Activated CD4-positive, alpha-beta T cell treated with anti-CD3 and anti-CD28 coated beads, Interleukin-2, amount 10 ng/mL, durations not matched to agents 7 days and 5 days (primary cell): Measurements from ENCODE around the gene CDC14A. TPM values are rescaled to one million over a fixed set of nuclear protein-coding genes. Genes with fewer than 3 reads are reported as not detected.
A peak's percentile ranks its signal among the peaks of the same experiment; 100 is the strongest.
"Not testable (repeated sequence)": the region's sequence is repeated elsewhere in the genome, so short reads cannot be mapped to it uniquely, and the experiment has no call there.

ENCODE experiments used
- CTCF ChIA-PET: fragments of 350-600 bp; sonication (Branson Sonifier 250); formaldehyde crosslinking; loops from one replicate; lab custom pipeline; 2021; ENCODE audit warnings: antibody characterized with exemption; lab: Charles Lee
- POLR2A ChIA-PET: fragments of 350-600 bp; sonication (Branson Sonifier 250); formaldehyde crosslinking; loops from one replicate; lab custom pipeline; 2021; ENCODE audit warnings: antibody characterized with exemption; lab: Charles Lee
- DNase-seq: peaks from one replicate; pipeline ENCODE4 v3.0.0-alpha.2; 2020
- H3K27ac Mint-ChIP-seq: one replicate; pipeline ENCODE4 v1.8.0; 2021; ENCODE audit warnings: mild to moderate bottlenecking, moderate library complexity, mixed read lengths
- H3K27me3 Mint-ChIP-seq: one replicate; pipeline ENCODE4 v1.8.0; 2021; ENCODE audit warnings: mixed read lengths
- H3K36me3 Mint-ChIP-seq: one replicate; pipeline ENCODE4 v1.8.0; 2021; ENCODE audit warnings: low read depth, mixed read lengths
- H3K4me1 Mint-ChIP-seq: one replicate; pipeline ENCODE4 v1.8.0; 2021; ENCODE audit warnings: mixed read lengths
- H3K4me3 Mint-ChIP-seq: one replicate; pipeline ENCODE4 v1.8.0; 2021; ENCODE audit warnings: mild to moderate bottlenecking, moderate library complexity, mixed read lengths
- H3K9me3 Mint-ChIP-seq: one replicate; pipeline ENCODE4 v1.8.0; 2021; ENCODE audit warnings: mixed read lengths
- total RNA-seq, 2 experiments: library from RNA; stranded (reverse); gene quantifications; one replicate each; pipeline ENCODE4 v1.2.3, GENCODE V29; 2021

The CDC14A gene
- total RNA-seq, 2 experiments from 2014 or later, result 39.9 to 43.3 TPM

- peaks cover 19% of the 10 kb centered on the region for H3K9me3 Mint-ChIP-seq
- peak overlapping the region; percentile 12 for H3K4me3 Mint-ChIP-seq
- peaks cover 73% of the 10 kb centered on the region for H3K36me3 Mint-ChIP-seq
- peak; percentile 40 for DNase-seq
- CTCF ChIA-PET, result interaction anchor here (0.6 to 2.4 kb wide), 8 partner anchors 8 to 782 kb away, joined by 3 to 5 read pairs (median 4); partner anchors contain the start of gene RTCA
- H3K27me3 Mint-ChIP-seq, result no peaks in the 10 kb centered on the region
- POLR2A ChIA-PET, result no interaction called here
- H3K4me1 Mint-ChIP-seq, result peaks cover 91% of the 10 kb centered on the region
- peak overlapping the region; percentile 84 for H3K27ac Mint-ChIP-seq
Observed at GRCh38 chr1:100396651-100397050, 44.3 kb downstream of the CDC14A start.

- Mint-ChIP-seq H3K27me3 (no peaks in the 10 kb centered on the region), H3K36me3 (peaks cover 71% of the 10 kb centered on the region), H3K4me3 (no peak overlapping the region), H3K9me3 (peaks cover 19% of the 10 kb centered on the region), H3K4me1 (peaks cover 87% of the 10 kb centered on the region), H3K27ac (peak overlapping the region; percentile 84)
- DNase-seq, result no peak
- ChIA-PET POLR2A (no interaction called here), CTCF (interaction anchor here (1.5 kb wide), 1 partner anchor 11 kb away, joined by 4 read pairs; no protein-coding TSS in a partner anchor)
Observed at GRCh38 chr1:100397681-100398080, 45.4 kb downstream of the CDC14A start.

DNA sequence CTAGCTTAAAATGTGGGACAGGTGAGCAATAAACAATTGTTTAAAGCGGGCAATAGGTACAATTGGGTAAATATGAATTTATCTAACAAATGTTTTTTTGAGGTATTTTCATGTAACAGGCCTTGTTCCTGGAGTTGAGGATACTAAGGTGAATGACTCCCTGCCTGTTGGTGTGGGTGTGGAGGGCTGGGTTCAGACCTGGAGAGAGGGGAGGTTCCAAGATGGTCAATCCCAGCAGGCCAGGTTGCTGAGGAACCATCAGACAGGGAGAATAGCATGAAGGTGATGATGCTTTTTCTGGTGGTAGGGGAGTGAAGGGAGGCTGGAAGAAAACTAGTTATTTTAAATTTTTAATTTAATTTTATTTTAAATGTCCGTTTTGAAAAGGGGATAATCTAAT is 46.3 kb downstream of the CDC14A start:
- H3K36me3 Mint-ChIP-seq, result peaks cover 71% of the 10 kb centered on the region
- H3K4me1 Mint-ChIP-seq, result peaks cover 87% of the 10 kb centered on the region
- ChIA-PET CTCF (no interaction called here), POLR2A (no interaction called here)
- H3K4me3 Mint-ChIP-seq, result no peak overlapping the region
- DNase-seq, result no peak
- peak overlapping the region; percentile 70 for H3K27ac Mint-ChIP-seq
- H3K9me3 Mint-ChIP-seq, result peaks cover 22% of the 10 kb centered on the region
- no peaks in the 10 kb centered on the region for H3K27me3 Mint-ChIP-seq

DNA sequence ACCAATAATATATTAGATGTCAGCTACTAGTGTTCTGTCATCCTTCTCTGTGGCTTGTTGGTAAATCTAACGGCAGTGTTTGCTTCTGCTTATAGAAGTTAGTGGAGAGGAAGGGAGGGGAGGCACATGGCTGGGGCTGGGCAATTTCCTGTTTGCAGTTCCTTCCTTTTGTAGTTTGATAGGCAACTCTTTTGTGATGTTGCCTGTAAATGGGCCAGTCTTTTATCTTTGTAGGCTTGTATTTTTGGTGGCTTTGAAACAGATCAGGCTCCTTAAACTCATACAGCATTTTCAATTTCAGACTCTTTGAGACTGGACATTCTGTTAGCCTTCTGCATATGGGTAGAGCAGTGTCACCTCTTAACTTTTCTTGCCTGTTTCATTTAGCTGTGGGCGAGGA is 48.1 kb downstream of the CDC14A start:
- peak overlapping the region; percentile 98 for H3K27ac Mint-ChIP-seq
- H3K9me3 Mint-ChIP-seq, result peaks cover 15% of the 10 kb centered on the region
- CTCF ChIA-PET, result interaction anchor here (0.6 to 1.0 kb wide), 2 partner anchors 25 to 495 kb away, joined by 3 read pairs; no protein-coding TSS in a partner anchor
- peaks cover 66% of the 10 kb centered on the region for H3K36me3 Mint-ChIP-seq
- H3K27me3 Mint-ChIP-seq, result no peaks in the 10 kb centered on the region
- H3K4me3 Mint-ChIP-seq, result peak overlapping the region; percentile 67
- peaks cover 84% of the 10 kb centered on the region for H3K4me1 Mint-ChIP-seq
- peak; percentile 84 for DNase-seq
- POLR2A ChIA-PET, result interaction anchor here (1.0 kb wide), 1 partner anchor 40 kb away, joined by 3 read pairs; no protein-coding TSS in a partner anchor

DNA sequence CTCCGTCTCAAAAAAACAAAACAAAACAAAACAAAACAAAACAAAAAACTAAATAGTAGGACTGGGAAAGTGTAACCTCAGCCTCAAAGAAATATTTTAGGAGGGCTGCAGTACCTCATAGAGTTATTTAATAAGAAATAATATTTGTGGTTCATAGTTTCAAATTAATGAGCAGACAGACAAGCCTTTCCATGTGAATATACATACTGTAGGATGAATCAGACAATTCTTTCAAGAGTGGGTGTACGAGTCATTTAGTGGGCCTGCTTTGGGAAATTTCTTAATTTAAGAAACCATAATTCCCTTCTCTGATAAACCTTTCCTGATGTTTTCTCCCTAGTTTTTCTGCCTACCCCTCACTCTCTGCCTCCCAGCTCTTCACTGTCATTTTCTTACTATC is 52.5 kb downstream of the CDC14A start:
- no peak overlapping the region for H3K4me3 Mint-ChIP-seq
- H3K27me3 Mint-ChIP-seq, result no peaks in the 10 kb centered on the region
- ChIA-PET POLR2A (no interaction called here), CTCF (interaction anchor here (0.8 to 1.1 kb wide), 2 partner anchors 8 to 54 kb away, joined by 3 read pairs; no protein-coding TSS in a partner anchor)
- H3K9me3 Mint-ChIP-seq, result peaks cover 25% of the 10 kb centered on the region
- no peak for DNase-seq
- H3K27ac Mint-ChIP-seq, result peak overlapping the region; percentile 7
- peaks cover 67% of the 10 kb centered on the region for H3K4me1 Mint-ChIP-seq
- H3K36me3 Mint-ChIP-seq, result peaks cover 72% of the 10 kb centered on the region

- H3K27ac Mint-ChIP-seq, H3K4me3 Mint-ChIP-seq, H3K27me3 Mint-ChIP-seq, DNase-seq, POLR2A ChIA-PET: not testable (repeated sequence)
- CTCF ChIA-PET, result interaction anchor here (0.9 to 1.0 kb wide), 2 partner anchors 15 to 17 kb away, joined by 3 read pairs; no protein-coding TSS in a partner anchor
- H3K9me3 Mint-ChIP-seq, result peaks cover 25% of the 10 kb centered on the region
- H3K36me3 Mint-ChIP-seq, result peaks cover 70% of the 10 kb centered on the region
- peaks cover 60% of the 10 kb centered on the region for H3K4me1 Mint-ChIP-seq
Observed at GRCh38 chr1:100405902-100406301, 53.6 kb downstream of the CDC14A start.

DNA sequence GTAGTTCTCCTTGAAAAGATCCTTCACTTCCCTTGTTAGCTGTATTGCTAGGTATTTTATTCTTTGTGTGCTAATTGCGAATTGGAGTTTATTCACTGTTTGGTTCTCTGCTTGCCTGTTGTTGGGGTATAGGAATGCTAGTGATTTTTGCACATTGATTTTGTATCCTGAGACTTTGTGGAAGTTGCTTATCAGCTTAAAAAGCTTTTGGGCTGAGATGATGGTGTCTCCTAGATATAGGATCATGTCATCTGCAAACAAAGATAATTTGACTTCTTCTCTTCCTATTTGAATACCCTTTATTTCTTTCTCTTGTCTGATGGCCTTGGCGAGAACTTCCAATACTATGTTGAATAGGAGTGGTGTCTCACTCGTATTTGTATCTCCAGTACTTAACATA is 55.1 kb downstream of the CDC14A start:
- H3K4me3 Mint-ChIP-seq, H3K27ac Mint-ChIP-seq, DNase-seq, POLR2A ChIA-PET, H3K27me3 Mint-ChIP-seq: not testable (repeated sequence)
- Mint-ChIP-seq H3K9me3 (peaks cover 25% of the 10 kb centered on the region), H3K4me1 (peaks cover 67% of the 10 kb centered on the region), H3K36me3 (peaks cover 77% of the 10 kb centered on the region)
- CTCF ChIA-PET, result interaction anchor here (0.6 to 1.1 kb wide), 2 partner anchors 15 to 25 kb away, joined by 3 read pairs; no protein-coding TSS in a partner anchor

DNA sequence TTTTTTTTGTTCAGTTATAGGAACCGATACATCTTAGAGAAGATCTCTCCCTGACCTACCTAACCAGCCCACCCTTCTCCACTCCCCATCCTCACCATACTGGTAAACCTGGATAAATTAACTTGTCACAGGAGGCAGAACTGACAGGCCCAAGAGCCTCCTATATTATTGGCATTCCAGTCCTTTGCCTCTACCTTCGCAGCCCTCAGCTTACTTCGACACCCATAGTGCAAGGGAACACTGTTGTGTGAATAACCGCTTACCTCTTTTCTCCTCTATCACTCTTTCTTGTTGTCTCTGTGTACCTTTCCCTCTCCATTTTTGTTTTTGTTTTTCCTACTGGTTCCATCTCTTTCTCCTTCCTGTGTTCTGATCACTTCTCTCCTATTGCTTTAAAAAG is 58.7 kb downstream of the CDC14A start:
- POLR2A ChIA-PET, result no interaction called here
- CTCF ChIA-PET, result no interaction called here
- DNase-seq, result no peak
- Mint-ChIP-seq H3K9me3 (peaks cover 22% of the 10 kb centered on the region), H3K36me3 (peaks cover 60% of the 10 kb centered on the region), H3K27ac (no peak overlapping the region), H3K4me3 (no peak overlapping the region), H3K4me1 (peaks cover 62% of the 10 kb centered on the region), H3K27me3 (no peaks in the 10 kb centered on the region)

DNA sequence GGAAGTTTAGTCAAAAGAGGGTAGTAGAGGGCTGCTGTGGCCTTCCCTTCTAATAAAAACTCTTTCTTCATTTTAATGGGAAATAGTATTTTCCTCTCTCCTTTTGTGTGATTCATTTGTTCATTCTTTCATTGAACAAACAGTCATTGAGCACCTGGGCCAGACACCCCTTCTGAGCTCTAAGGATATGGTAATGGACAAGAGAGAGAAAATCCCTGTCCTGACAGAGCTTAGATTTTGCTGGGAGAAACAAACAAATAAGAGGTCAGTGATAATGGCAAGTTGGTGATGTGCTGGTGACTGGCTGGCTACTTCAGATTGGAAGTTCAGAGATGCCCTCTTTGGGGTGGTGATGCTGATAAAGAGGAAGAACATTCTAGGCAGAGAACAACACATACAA is 59.3 kb downstream of the CDC14A start:
- Mint-ChIP-seq H3K27me3 (no peaks in the 10 kb centered on the region), H3K4me1 (peaks cover 63% of the 10 kb centered on the region), H3K9me3 (peaks cover 19% of the 10 kb centered on the region), H3K36me3 (peaks cover 60% of the 10 kb centered on the region), H3K27ac (no peak overlapping the region), H3K4me3 (no peak overlapping the region)
- ChIA-PET POLR2A (no interaction called here), CTCF (interaction anchor here (1.5 kb wide), 1 partner anchor 12 kb away, joined by 4 read pairs; no protein-coding TSS in a partner anchor)
- DNase-seq, result no peak

DNA sequence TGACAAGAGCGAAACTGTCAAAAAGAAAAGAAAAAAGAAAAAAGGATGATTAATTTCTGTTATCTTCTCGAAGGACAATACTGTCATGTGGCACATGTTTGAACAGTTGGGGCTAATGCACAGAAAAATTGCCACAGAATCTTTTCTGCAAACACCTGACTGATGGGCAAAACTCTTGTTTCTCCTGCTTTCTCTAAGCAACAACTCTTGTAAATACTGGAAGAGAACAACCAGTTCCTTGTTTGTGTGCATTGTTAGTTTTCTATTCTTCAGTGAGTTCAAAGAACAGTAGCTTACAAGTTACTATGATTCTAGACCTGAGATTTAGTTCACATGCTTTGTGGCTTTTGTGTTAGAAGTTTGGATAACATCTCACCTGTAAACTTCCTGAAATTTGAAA is 60.7 kb downstream of the CDC14A start:
- H3K36me3 Mint-ChIP-seq, result peaks cover 64% of the 10 kb centered on the region
- DNase-seq, result no peak
- POLR2A ChIA-PET, result interaction anchor here (0.6 kb wide), 1 partner anchor 11 kb away, joined by 3 read pairs; no protein-coding TSS in a partner anchor
- peak overlapping the region; percentile 71 for H3K27ac Mint-ChIP-seq
- peak overlapping the region; percentile 26 for H3K4me3 Mint-ChIP-seq
- peaks cover 63% of the 10 kb centered on the region for H3K4me1 Mint-ChIP-seq
- CTCF ChIA-PET, result interaction anchor here (0.9 to 1.5 kb wide), 2 partner anchors 10 to 23 kb away, joined by 4 read pairs; no protein-coding TSS in a partner anchor
- peaks cover 16% of the 10 kb centered on the region for H3K9me3 Mint-ChIP-seq
- H3K27me3 Mint-ChIP-seq, result no peaks in the 10 kb centered on the region

DNA sequence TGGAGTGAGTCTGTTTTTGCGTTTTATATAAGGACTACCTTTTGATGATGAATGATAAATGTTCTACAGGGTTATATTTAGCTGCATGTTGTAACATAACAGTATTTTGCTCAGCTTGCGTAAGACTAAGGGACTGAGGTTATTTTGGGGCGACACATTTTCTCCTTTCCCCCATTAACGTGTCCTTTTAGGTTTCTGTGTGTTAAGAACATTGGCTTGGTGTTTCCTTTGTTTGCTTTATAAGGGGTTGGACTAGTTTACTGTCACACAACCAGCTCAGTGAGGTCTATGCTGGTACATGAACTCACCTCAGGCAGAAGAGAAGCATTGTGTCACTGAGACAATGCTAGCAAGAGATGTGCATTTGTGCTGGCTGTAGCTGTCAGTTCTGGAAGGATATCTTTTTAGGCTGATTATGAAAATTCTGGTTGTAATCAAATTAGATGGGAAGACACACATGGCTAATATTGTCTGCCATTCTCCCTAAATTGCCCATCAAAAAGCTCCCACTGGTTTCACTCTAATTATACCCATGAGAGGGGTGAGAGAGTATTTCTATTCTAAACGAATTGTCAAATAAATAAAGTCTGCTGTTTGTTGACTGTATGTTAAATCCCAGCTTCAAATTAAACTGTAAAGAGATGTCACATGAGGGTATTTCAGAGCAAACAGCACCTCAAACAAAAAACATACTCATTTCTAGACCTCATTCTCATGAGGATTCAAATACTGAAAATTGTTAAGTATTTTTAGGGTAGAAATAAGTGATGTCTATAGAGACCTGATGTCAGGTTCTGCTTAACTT is 62.6 kb downstream of the CDC14A start:
- peak overlapping the region; percentile 10 for H3K27ac Mint-ChIP-seq
- no peaks in the 10 kb centered on the region for H3K27me3 Mint-ChIP-seq
- H3K4me3 Mint-ChIP-seq, result no peak overlapping the region
- peaks cover 56% of the 10 kb centered on the region for H3K36me3 Mint-ChIP-seq
- peaks cover 8% of the 10 kb centered on the region for H3K9me3 Mint-ChIP-seq
- ChIA-PET CTCF (interaction anchor here (1.0 kb wide), 1 partner anchor 25 kb away, joined by 3 read pairs; no protein-coding TSS in a partner anchor), POLR2A (no interaction called here)
- DNase-seq, result no peak
- H3K4me1 Mint-ChIP-seq, result peaks cover 62% of the 10 kb centered on the region

GRCh38 chr1:100415498-100415778 is 63.1 kb downstream of the CDC14A start:
- Mint-ChIP-seq H3K9me3 (peaks cover 8% of the 10 kb centered on the region), H3K36me3 (peaks cover 56% of the 10 kb centered on the region), H3K27ac (no peak overlapping the region), H3K27me3 (no peaks in the 10 kb centered on the region), H3K4me3 (no peak overlapping the region), H3K4me1 (peaks cover 62% of the 10 kb centered on the region)
- ChIA-PET CTCF (no interaction called here), POLR2A (no interaction called here)
- DNase-seq, result no peak

DNA sequence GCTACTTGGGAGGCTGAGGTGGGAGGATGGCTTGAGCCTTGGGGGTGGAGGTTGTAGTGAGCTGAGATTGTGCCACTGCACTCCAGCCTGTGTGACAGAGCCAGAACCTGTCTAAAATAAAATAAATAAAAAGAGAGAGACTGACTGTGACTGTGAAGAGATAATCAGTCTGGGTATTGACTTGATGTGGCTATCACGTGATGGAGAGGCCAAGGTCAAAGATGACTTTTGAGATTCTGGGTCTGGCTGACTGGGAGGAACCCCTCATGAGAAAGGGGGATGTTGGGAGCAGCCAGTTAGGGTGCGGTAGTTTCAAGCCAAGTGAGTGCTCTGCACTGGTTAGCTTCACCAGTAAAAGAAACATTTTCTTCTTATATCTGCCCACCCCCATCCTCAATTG is 66.8 kb downstream of the CDC14A start:
- DNase-seq, result no peak
- ChIA-PET POLR2A (no interaction called here), CTCF (interaction anchor here (0.9 kb wide), 1 partner anchor 12 kb away, joined by 3 read pairs; no protein-coding TSS in a partner anchor)
- Mint-ChIP-seq H3K4me3 (no peak overlapping the region), H3K9me3 (peaks cover 8% of the 10 kb centered on the region), H3K27ac (peak overlapping the region; percentile 15), H3K27me3 (no peaks in the 10 kb centered on the region), H3K4me1 (peaks cover 58% of the 10 kb centered on the region), H3K36me3 (peaks cover 54% of the 10 kb centered on the region)
